Measurements from ENCODE around the gene FZD1.

- TF ChIP-seq POLR2AphosphoS5 (IDR thresholded peaks at IDR 0.05) (no peak), CTCF (IDR thresholded peaks at IDR 0.05) (no peak)
Observed at GRCh38 chr7:91239171-91239604, 25.0 kb upstream of the FZD1 start.
